A673 (cell line): ENCODE results near the gene ANGPTL2. TPM values are rescaled to one million over a fixed set of nuclear protein-coding genes. Genes with fewer than 3 reads are reported as not detected.

Source experiments
- BruUV-seq: library from RNA; stranded (reverse); fragments of 400-500 nt; replicated peaks from 2 replicates; lab custom pipeline; 2021; lab: Mats Ljungman, UMichigan
- CTCF ChIA-PET: fragments of 300-600 bp; sonication (Branson Sonifier 250); formaldehyde crosslinking; loops from one replicate; lab custom pipeline; 2022; ENCODE audit warnings: antibody characterized with exemption; lab: Charles Lee
- POLR2A ChIA-PET: fragments of 300-600 bp; sonication (Branson Sonifier 250); formaldehyde crosslinking; loops from one replicate; lab custom pipeline; 2022; ENCODE audit warnings: antibody characterized with exemption; ENCODE audit not compliant: low non-redundant PET; lab: Charles Lee
- DNase-seq: peaks from one replicate; pipeline ENCODE4 v3.0.0-alpha.2; 2015; ENCODE audit warnings: low spot score
- H3K27ac ChIP-seq: fragments of 200-600 bp; sonication (generic); 2 replicates; pipeline ENCODE4 v1.5.1; 2016; ENCODE audit warnings: mixed run types, low read depth, mild to moderate bottlenecking, mixed read lengths, antibody characterized with exemption, low read length; ENCODE audit not compliant: poor library complexity, severe bottlenecking
- H3K27me3 ChIP-seq: fragments of 200-600 bp; sonication (generic); replicated peaks from 2 replicates; pipeline ENCODE4 v1.6.1; 2017; ENCODE audit warnings: mixed run types, low read depth, mild to moderate bottlenecking, mixed read lengths, antibody characterized with exemption, low read length; ENCODE audit not compliant: insufficient read depth, poor library complexity
- H3K36me3 ChIP-seq: fragments of 200-600 bp; sonication (generic); 2 replicates; pipeline ENCODE4 v1.6.1; 2016; ENCODE audit warnings: mixed run types, mild to moderate bottlenecking, mixed read lengths, antibody characterized with exemption, low read length; ENCODE audit not compliant: insufficient read depth, poor library complexity, severe bottlenecking
- H3K4me1 ChIP-seq: fragments of 200-600 bp; sonication (generic); 2 replicates; pipeline ENCODE4 v1.6.1; 2017; ENCODE audit warnings: mixed run types, mild to moderate bottlenecking, mixed read lengths, antibody characterized with exemption, low read length; ENCODE audit not compliant: insufficient read depth, poor library complexity, severe bottlenecking
- H3K4me3 ChIP-seq: fragments of 200-600 bp; sonication (generic); 2 replicates; pipeline ENCODE4 v1.5.1; 2016; ENCODE audit warnings: low read depth, mixed run types, mild to moderate bottlenecking, mixed read lengths, low read length; ENCODE audit not compliant: poor library complexity, severe bottlenecking
- H3K9me3 ChIP-seq: fragments of 200-600 bp; sonication (generic); 2 replicates; pipeline ENCODE4 v1.6.1; 2016; ENCODE audit warnings: mixed run types, low read depth, mild to moderate bottlenecking, mixed read lengths, antibody characterized with exemption, low read length; ENCODE audit not compliant: poor library complexity, severe bottlenecking
- EZH2 ChIP-seq: fragments of 200-600 bp; sonication (generic); IDR thresholded peaks from 2 replicates; pipeline ENCODE4 v1.6.1; 2017; ENCODE audit warnings: borderline replicate concordance, low read depth, mild to moderate bottlenecking, mixed read lengths, antibody characterized with exemption, low read length; ENCODE audit not compliant: poor library complexity, severe bottlenecking
- intact Hi-C: fragments of 100-400 bp; cut with micrococcal nuclease; formaldehyde crosslinking; loops from one replicate; pipeline ENCODE4 v1.10.0; 2022; ENCODE audit not compliant: unreplicated experiment
- total RNA-seq: library from RNA; stranded (reverse); gene quantifications from 2 replicates; pipeline ENCODE4 v1.2.3, GENCODE V29; 2021
- TF ChIP-seq, protein P1 (sequence below): fragments of 300-800, 200-600 bp; sonication (generic); conservative IDR thresholded peaks from 2 replicates; pipeline ENCODE4 v1.5.1; 2017; ENCODE audit warnings: low read depth, mild to moderate bottlenecking, antibody characterized with exemption, low read length, moderate library complexity, mixed read lengths

ANGPTL2 gene
- total RNA-seq, 1 experiment from 2014 or later: 2.5 TPM

GRCh38 chr9:127105805-127106465 is 16.5 kb downstream of the ANGPTL2 start:
- Histone ChIP-seq H3K27ac (no peak overlapping the region), H3K4me3 (no peak overlapping the region), H3K36me3 (no peaks in the 10 kb centered on the region), H3K27me3 (no peaks in the 10 kb centered on the region), H3K4me1 (no peaks in the 10 kb centered on the region), H3K9me3 (no peaks in the 10 kb centered on the region)
- ChIA-PET POLR2A (interaction anchor here (0.7 kb wide), 1 partner anchor 225 kb away, joined by 3 read pairs; no protein-coding TSS in a partner anchor), CTCF (no interaction called here)
- TF ChIP-seq, protein P1, sequence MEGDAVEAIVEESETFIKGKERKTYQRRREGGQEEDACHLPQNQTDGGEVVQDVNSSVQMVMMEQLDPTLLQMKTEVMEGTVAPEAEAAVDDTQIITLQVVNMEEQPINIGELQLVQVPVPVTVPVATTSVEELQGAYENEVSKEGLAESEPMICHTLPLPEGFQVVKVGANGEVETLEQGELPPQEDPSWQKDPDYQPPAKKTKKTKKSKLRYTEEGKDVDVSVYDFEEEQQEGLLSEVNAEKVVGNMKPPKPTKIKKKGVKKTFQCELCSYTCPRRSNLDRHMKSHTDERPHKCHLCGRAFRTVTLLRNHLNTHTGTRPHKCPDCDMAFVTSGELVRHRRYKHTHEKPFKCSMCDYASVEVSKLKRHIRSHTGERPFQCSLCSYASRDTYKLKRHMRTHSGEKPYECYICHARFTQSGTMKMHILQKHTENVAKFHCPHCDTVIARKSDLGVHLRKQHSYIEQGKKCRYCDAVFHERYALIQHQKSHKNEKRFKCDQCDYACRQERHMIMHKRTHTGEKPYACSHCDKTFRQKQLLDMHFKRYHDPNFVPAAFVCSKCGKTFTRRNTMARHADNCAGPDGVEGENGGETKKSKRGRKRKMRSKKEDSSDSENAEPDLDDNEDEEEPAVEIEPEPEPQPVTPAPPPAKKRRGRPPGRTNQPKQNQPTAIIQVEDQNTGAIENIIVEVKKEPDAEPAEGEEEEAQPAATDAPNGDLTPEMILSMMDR: no peak
- no peak for TF ChIP-seq EZH2
- intact Hi-C loops: no loop called here
- BruUV-seq: no TSS peak
- DNase-seq: no peak

- TF ChIP-seq, protein P1: no peak
- no peak for TF ChIP-seq EZH2
- DNase-seq: no peak
- no peak overlapping the region for H3K4me3 ChIP-seq
- H3K4me1 ChIP-seq: no peaks in the 10 kb centered on the region
- ChIA-PET CTCF (no interaction called here), POLR2A (no interaction called here)
- no TSS peak for BruUV-seq
- H3K27ac ChIP-seq: no peak overlapping the region
- H3K27me3 ChIP-seq: no peaks in the 10 kb centered on the region
- no peaks in the 10 kb centered on the region for H3K36me3 ChIP-seq
- H3K9me3 ChIP-seq: no peaks in the 10 kb centered on the region
- intact Hi-C loops: no loop called here
These were observed 17.7 kb downstream of the ANGPTL2 start for GRCh38 chr9:127104581-127105311.

DNA sequence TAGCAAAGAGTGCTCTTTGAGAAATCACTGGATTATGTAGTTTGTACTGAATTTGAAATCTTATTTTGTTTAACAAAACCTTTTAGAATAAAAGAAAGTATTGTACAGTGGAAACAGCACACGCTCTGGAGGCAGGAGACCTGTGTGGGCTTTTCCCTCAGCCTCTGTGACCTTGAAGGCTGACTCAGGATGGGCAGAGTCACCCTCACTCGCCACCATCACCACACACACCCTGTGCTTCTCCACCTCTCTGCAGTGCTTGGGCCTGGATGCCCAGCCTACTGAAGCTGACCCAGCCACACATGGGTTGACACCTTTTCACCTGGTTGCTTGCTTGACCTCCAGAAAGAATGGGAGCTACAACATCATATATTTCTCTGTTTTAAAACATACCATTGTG is 19.6 kb downstream of the ANGPTL2 start:
- no peak for DNase-seq
- Histone ChIP-seq H3K9me3 (no peaks in the 10 kb centered on the region), H3K4me3 (no peak overlapping the region), H3K27me3 (no peaks in the 10 kb centered on the region), H3K36me3 (no peaks in the 10 kb centered on the region), H3K27ac (no peak overlapping the region), H3K4me1 (no peaks in the 10 kb centered on the region)
- ChIA-PET CTCF (no interaction called here), POLR2A (no interaction called here)
- intact Hi-C loops: no loop called here
- BruUV-seq: no TSS peak
- TF ChIP-seq EZH2: no peak
- TF ChIP-seq, protein P1: no peak
